GM12878 (cell line): ENCODE measurements around the gene CLCN7. TPM values are rescaled to one million over a fixed set of nuclear protein-coding genes. Genes with fewer than 3 reads are reported as not detected.

Experiments
- BMI1 ChIP-seq: fragments of 450-650 bp; IDR thresholded peaks from 2 replicates; pipeline ENCODE4 v1.6.1; 2016; ENCODE audit warnings: mild to moderate bottlenecking, moderate library complexity, borderline replicate concordance
- CBFB ChIP-seq: IDR thresholded peaks from 2 replicates; pipeline ENCODE4 v1.6.1; 2016; ENCODE audit warnings: antibody characterized with exemption, low read depth
- CREM ChIP-seq: IDR thresholded peaks from 2 replicates; pipeline ENCODE4 v1.6.1; 2014; ENCODE audit warnings: antibody characterized with exemption, low read depth
- ESRRA ChIP-seq: IDR thresholded peaks from 2 replicates; pipeline ENCODE4 v1.6.1; 2012; ENCODE audit warnings: mild to moderate bottlenecking, low read length, improper control_type of control experiment
- HDAC6 ChIP-seq: fragments of 200-600 bp; sonication (generic); IDR thresholded peaks from one replicate; pipeline ENCODE4 v1.8.0; 2017; ENCODE audit warnings: antibody characterized with exemption; ENCODE audit not compliant: unreplicated experiment
- KLF5 ChIP-seq: fragments of 450-650 bp; IDR thresholded peaks from 2 replicates; pipeline ENCODE4 v1.6.1; 2014; ENCODE audit warnings: mild to moderate bottlenecking; ENCODE audit not compliant: partially characterized antibody
- MAX ChIP-seq: IDR thresholded peaks from 2 replicates; pipeline ENCODE4 v1.6.1; 2012; ENCODE audit warnings: low read depth, low read length, improper control_type of control experiment
- MEF2A ChIP-seq: IDR thresholded peaks from 2 replicates; pipeline ENCODE4 v1.6.1; 2011; ENCODE audit warnings: low read depth, mild to moderate bottlenecking, low read length, moderate library complexity; ENCODE audit not compliant: insufficient read depth
- MEF2B ChIP-seq: fragments of 450-650 bp; IDR thresholded peaks from 2 replicates; pipeline ENCODE4 v1.6.1; 2018; ENCODE audit warnings: mild to moderate bottlenecking, moderate library complexity; ENCODE audit not compliant: partially characterized antibody, poor library complexity, severe bottlenecking
- MYC ChIP-seq: IDR thresholded peaks from 2 replicates; pipeline ENCODE4 v1.6.1; 2011; ENCODE audit warnings: mild to moderate bottlenecking, low read length, moderate library complexity, inconsistent platforms; ENCODE audit not compliant: insufficient read depth, insufficient replicate concordance, insufficient read length, severe bottlenecking
- NR2C1 ChIP-seq: fragments of 450-650 bp; IDR thresholded peaks from 2 replicates; pipeline ENCODE4 v1.6.1; 2017; ENCODE audit warnings: antibody characterized with exemption, mild to moderate bottlenecking, moderate library complexity
- POLR2A ChIP-seq: IDR thresholded peaks from 2 replicates; pipeline ENCODE4 v1.6.1; 2011; ENCODE audit warnings: low read depth, mild to moderate bottlenecking, low read length
- RAD51 ChIP-seq: fragments of 450-650 bp; IDR thresholded peaks from 2 replicates; pipeline ENCODE4 v1.6.1; 2016; ENCODE audit warnings: moderate library complexity, mild to moderate bottlenecking, inconsistent platforms
- RCOR1 ChIP-seq: conservative IDR thresholded peaks from 2 replicates; pipeline ENCODE4 v1.6.1; 2012; ENCODE audit warnings: low read depth, low read length, improper control_type of control experiment
- RUNX3 ChIP-seq: IDR thresholded peaks from 2 replicates; pipeline ENCODE4 v1.6.1; 2012; ENCODE audit warnings: low read length, inconsistent platforms
- TCF12 ChIP-seq: IDR thresholded peaks from 2 replicates; pipeline ENCODE4 v1.6.1; 2011; ENCODE audit warnings: low read depth, mild to moderate bottlenecking, low read length
- TCF7 ChIP-seq: IDR thresholded peaks from 2 replicates; pipeline ENCODE4 v1.6.1; 2014; ENCODE audit warnings: antibody characterized with exemption, borderline replicate concordance
- ZNF592 ChIP-seq: fragments of 450-650 bp; IDR thresholded peaks from 2 replicates; pipeline ENCODE4 v1.6.1; 2017; ENCODE audit warnings: mild to moderate bottlenecking, moderate library complexity
- ZNF622 ChIP-seq: fragments of 450-650 bp; IDR thresholded peaks from 2 replicates; pipeline ENCODE4 v1.6.1; 2017; ENCODE audit warnings: mild to moderate bottlenecking, inconsistent platforms
- polyA plus RNA-seq, 11 experiments: library from polyadenylated mRNA; depleted of rRNA in 4 of 11; unstranded in 6 of 11; stranded (reverse) in 5 of 11; fragments of >200 nt; fragmentation: Nextera tagmentation in 4 of 11; fragmentation: Illumina TruSeq in 1 of 11; extraction: Ambion mirVana in 4 of 11; extraction: Trizol in 1 of 11; gene quantifications; 1 replicate in 1 of 11; 2 replicates in 10 of 11; pipeline versions ENCODE4 v1.2.1 to v1.2.3, GENCODE V29; 2011 to 2016; ENCODE audit warnings: inconsistent platforms in 2 of 11, missing spikeins in 2 of 11, low read depth in 1 of 11
- total RNA-seq, 4 experiments: library from RNA; depleted of rRNA in 3 of 4; stranded (reverse); fragments of >200 nt in 3 of 4; fragmentation: Illumina TruSeq in 1 of 4; extraction: Trizol in 1 of 4; gene quantifications; 2 replicates each; pipeline versions ENCODE4 v1.2.1 to v1.2.3, GENCODE V29; 2013 to 2021
- TF ChIP-seq, protein P1 (sequence below): fragments of 450-650 bp; IDR thresholded peaks from 2 replicates; pipeline ENCODE4 v1.6.1; 2017; ENCODE audit warnings: mild to moderate bottlenecking
- TF ChIP-seq, protein P2 (sequence below): IDR thresholded peaks from 2 replicates; pipeline ENCODE4 v1.6.1; 2011; ENCODE audit warnings: borderline replicate concordance, low read depth, mild to moderate bottlenecking, moderate library complexity, low read length; ENCODE audit not compliant: insufficient read depth, poor library complexity, severe bottlenecking
- TF ChIP-seq, protein P3 (sequence below): fragments of 450-650 bp; IDR thresholded peaks from 2 replicates; pipeline ENCODE4 v1.6.1; 2017; ENCODE audit warnings: borderline replicate concordance

The CLCN7 gene
- total and polyA plus RNA-seq, 10 of the 15 experiments (the other 5 are each of a cell fraction or from before 2014, with no cell fraction given), result 0.04 to 62.5 (median 19.9) TPM

- TF ChIP-seq ZNF592 (0 out of 2 replicates have a peak, but pooled peaks have one; percentile 9), HDAC6 (no peak), MYC (no peak), CREM (peak; percentile 35; the same call in 1 of the 2 replicates), TCF12 (no peak), CBFB (no peak), MEF2A (no peak), POLR2A (peak; percentile 72), ZNF622 (no peak), MAX (no peak), RCOR1 (no peak), TCF7 (no peak), RAD51 (no peak), KLF5 (no peak), BMI1 (no peak), RUNX3 (no peak), ESRRA (no peak), MEF2B (peak; percentile 71), NR2C1 (no peak)
- TF ChIP-seq, protein P1, sequence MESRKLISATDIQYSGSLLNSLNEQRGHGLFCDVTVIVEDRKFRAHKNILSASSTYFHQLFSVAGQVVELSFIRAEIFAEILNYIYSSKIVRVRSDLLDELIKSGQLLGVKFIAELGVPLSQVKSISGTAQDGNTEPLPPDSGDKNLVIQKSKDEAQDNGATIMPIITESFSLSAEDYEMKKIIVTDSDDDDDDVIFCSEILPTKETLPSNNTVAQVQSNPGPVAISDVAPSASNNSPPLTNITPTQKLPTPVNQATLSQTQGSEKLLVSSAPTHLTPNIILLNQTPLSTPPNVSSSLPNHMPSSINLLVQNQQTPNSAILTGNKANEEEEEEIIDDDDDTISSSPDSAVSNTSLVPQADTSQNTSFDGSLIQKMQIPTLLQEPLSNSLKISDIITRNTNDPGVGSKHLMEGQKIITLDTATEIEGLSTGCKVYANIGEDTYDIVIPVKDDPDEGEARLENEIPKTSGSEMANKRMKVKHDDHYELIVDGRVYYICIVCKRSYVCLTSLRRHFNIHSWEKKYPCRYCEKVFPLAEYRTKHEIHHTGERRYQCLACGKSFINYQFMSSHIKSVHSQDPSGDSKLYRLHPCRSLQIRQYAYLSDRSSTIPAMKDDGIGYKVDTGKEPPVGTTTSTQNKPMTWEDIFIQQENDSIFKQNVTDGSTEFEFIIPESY, result no peak
- TF ChIP-seq, protein P2, sequence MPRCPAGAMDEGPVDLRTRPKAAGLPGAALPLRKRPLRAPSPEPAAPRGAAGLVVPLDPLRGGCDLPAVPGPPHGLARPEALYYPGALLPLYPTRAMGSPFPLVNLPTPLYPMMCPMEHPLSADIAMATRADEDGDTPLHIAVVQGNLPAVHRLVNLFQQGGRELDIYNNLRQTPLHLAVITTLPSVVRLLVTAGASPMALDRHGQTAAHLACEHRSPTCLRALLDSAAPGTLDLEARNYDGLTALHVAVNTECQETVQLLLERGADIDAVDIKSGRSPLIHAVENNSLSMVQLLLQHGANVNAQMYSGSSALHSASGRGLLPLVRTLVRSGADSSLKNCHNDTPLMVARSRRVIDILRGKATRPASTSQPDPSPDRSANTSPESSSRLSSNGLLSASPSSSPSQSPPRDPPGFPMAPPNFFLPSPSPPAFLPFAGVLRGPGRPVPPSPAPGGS, result no peak
- TF ChIP-seq, protein P3, sequence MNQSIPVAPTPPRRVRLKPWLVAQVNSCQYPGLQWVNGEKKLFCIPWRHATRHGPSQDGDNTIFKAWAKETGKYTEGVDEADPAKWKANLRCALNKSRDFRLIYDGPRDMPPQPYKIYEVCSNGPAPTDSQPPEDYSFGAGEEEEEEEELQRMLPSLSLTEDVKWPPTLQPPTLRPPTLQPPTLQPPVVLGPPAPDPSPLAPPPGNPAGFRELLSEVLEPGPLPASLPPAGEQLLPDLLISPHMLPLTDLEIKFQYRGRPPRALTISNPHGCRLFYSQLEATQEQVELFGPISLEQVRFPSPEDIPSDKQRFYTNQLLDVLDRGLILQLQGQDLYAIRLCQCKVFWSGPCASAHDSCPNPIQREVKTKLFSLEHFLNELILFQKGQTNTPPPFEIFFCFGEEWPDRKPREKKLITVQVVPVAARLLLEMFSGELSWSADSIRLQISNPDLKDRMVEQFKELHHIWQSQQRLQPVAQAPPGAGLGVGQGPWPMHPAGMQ, result no peak
Measured at GRCh38 chr16:1413684-1414531, 60.9 kb downstream of the CLCN7 start (continued).
